Spleen (tissue), 11 donors: ENCODE data around the gene DHX15. TPM values are rescaled to one million over a fixed set of nuclear protein-coding genes. Genes with fewer than 3 reads are reported as not detected.

ENCODE experiments used
- DNase-seq: peaks from one replicate; pipeline ENCODE4 v3.0.0-alpha.2; 2020
- H3K27ac ChIP-seq, 8 donors: fragments of 200-600 bp; sonication (generic) in 7 of 8; 1 replicate in 4 of 8; 2 replicates in 4 of 8; pipeline versions ENCODE4 v1.5.0 to v1.8.0; 2016 to 2021; ENCODE audit warnings: inconsistent platforms in 4 of 8, mild to moderate bottlenecking in 4 of 8, moderate library complexity in 1 of 8
- H3K27me3 ChIP-seq, 7 donors: fragments of 200-600 bp; sonication (generic) in 6 of 7; replicated peaks in 1 of 7; 1 replicate in 4 of 7; 2 replicates in 3 of 7; pipeline versions ENCODE4 v1.5.0 to v1.8.0; 2016 to 2021; ENCODE audit warnings: inconsistent platforms in 3 of 7, mild to moderate bottlenecking in 1 of 7
- H3K36me3 ChIP-seq, 6 donors: fragments of 200-600 bp; sonication (generic) in 5 of 6; 1 replicate in 4 of 6; 2 replicates in 2 of 6; pipeline versions ENCODE4 v1.5.0 to v1.8.0; 2016 to 2021; ENCODE audit warnings: inconsistent platforms in 2 of 6
- H3K4me1 ChIP-seq, 6 donors: fragments of 200-600 bp; sonication (generic) in 5 of 6; 1 replicate in 3 of 6; 2 replicates in 3 of 6; pipeline versions ENCODE4 v1.5.0 to v1.8.0; 2016 to 2021; ENCODE audit warnings: inconsistent platforms in 3 of 6
- H3K4me3 ChIP-seq, 8 donors: fragments of 200-600 bp; sonication (generic) in 7 of 8; 1 replicate in 4 of 8; 2 replicates in 4 of 8; pipeline versions ENCODE4 v1.5.0 to v1.8.0; 2016 to 2021; ENCODE audit warnings: inconsistent platforms in 4 of 8, mild to moderate bottlenecking in 4 of 8, moderate library complexity in 2 of 8
- H3K9me3 ChIP-seq, 8 donors: fragments of 200-600 bp; sonication (generic) in 7 of 8; 1 replicate in 4 of 8; 2 replicates in 4 of 8; pipeline versions ENCODE4 v1.5.0 to v1.8.0; 2016 to 2021; ENCODE audit warnings: inconsistent platforms in 4 of 8
- POLR2A ChIP-seq, 3 donors: fragments of 450-650 bp; IDR thresholded peaks; one replicate each; pipeline ENCODE4 v1.5.1; 2017; ENCODE audit warnings: antibody characterized with exemption in 3 of 3, mild to moderate bottlenecking in 1 of 3
- POLR2AphosphoS5 ChIP-seq, 3 donors: sonication (generic); formaldehyde crosslinking; IDR thresholded peaks; one replicate each; pipeline ENCODE4 v1.5.1; 2017; ENCODE audit warnings: antibody characterized with exemption in 3 of 3
- WGBS, 5 donors: extraction: QIAGEN DNeasy Blood & Tissue Kit in 3 of 5; methylation state at CpG; one replicate each; pipeline versions ENCODE4 v1.1.5 to v1.1.7; 2013 to 2018; 5-methylcytosine and 5-hydroxymethylcytosine counted together
- intact Hi-C: fragments of 100-400 bp; cut with DNase I; formaldehyde crosslinking; loops from one replicate; pipeline ENCODE4 v1.15.0; 2023; ENCODE audit warnings: low total_unique reads
- polyA plus RNA-seq, 3 donors: library from polyadenylated mRNA; stranded (reverse); fragments of 200-250 nt; gene quantifications; one replicate each; pipeline ENCODE4 v1.2.1, GENCODE V29; 2013
- total RNA-seq, 7 donors: library from RNA; depleted of rRNA in 3 of 7; stranded (reverse); fragments of >200 nt in 3 of 7; fragmentation: NEBNext Ultra II Directional in 4 of 7; extraction: Animal tissue kit (Norgen Biotek cat#: 25700) in 4 of 7; gene quantifications; one replicate each; pipeline versions ENCODE4 v1.1.0 to v1.2.1, GENCODE V29; 2016 to 2021
- TF ChIP-seq, protein P1 (sequence below), 11 experiments: fragments of 200-600 bp in 7 of 11; fragments of 450-650 bp in 4 of 11; sonication (generic) in 4 of 11; IDR thresholded peaks in 8 of 11; conservative IDR thresholded peaks in 3 of 11; 1 replicate in 7 of 11; 2 replicates in 4 of 11; pipeline versions ENCODE4 v1.4.0 to v1.8.0; 2016 to 2021; ENCODE audit warnings: antibody characterized with exemption in 11 of 11, inconsistent platforms in 4 of 11, mild to moderate bottlenecking in 1 of 11
- donor health status: healthy with polysubstance abuse.
- donor health status: DM: no; HTN: no; CAD: no; lungs with moderate emphysema.
- donor health status: DM: no; HTN: no; CAD: no.
- donor health status: Bipolar disorder and iron deficiency.
- donor health status: healthy.
- donor health status: DM: no; HTN: no; CAD: no.
- donor health status: DM: yes; HTN: yes; CAD: no.

Gene DHX15
- total and polyA plus RNA-seq, 10 donors, result 47.5 to 180 (median 119) TPM

- no peak for TF ChIP-seq POLR2A (IDR thresholded peaks at IDR 0.05)
- TF ChIP-seq, protein P1, sequence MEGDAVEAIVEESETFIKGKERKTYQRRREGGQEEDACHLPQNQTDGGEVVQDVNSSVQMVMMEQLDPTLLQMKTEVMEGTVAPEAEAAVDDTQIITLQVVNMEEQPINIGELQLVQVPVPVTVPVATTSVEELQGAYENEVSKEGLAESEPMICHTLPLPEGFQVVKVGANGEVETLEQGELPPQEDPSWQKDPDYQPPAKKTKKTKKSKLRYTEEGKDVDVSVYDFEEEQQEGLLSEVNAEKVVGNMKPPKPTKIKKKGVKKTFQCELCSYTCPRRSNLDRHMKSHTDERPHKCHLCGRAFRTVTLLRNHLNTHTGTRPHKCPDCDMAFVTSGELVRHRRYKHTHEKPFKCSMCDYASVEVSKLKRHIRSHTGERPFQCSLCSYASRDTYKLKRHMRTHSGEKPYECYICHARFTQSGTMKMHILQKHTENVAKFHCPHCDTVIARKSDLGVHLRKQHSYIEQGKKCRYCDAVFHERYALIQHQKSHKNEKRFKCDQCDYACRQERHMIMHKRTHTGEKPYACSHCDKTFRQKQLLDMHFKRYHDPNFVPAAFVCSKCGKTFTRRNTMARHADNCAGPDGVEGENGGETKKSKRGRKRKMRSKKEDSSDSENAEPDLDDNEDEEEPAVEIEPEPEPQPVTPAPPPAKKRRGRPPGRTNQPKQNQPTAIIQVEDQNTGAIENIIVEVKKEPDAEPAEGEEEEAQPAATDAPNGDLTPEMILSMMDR (IDR thresholded peaks at IDR 0.05 in 8 of 11, conservative IDR thresholded peaks at IDR 0.05 in 3 of 11), result no peak
- TF ChIP-seq POLR2AphosphoS5 (IDR thresholded peaks at IDR 0.05), result no peak
- no peak overlapping the region for H3K4me3 ChIP-seq
- intact Hi-C loops, result no loop called here
- WGBS, 5 donors, result 70 to 84% (median 79%) methylated on average over 2 of the region's 2 CpGs
- H3K4me1 ChIP-seq, result peaks cover 0 to 9% (median 4%) of the 10 kb centered on the region in 6 donors
- H3K36me3 ChIP-seq, result no peaks in the 10 kb centered on the region
- no peak overlapping the region for H3K27ac ChIP-seq
- peaks cover 0 to 29% (median 16%) of the 10 kb centered on the region in 8 donors for H3K9me3 ChIP-seq
- no peak for DNase-seq
- no peaks in the 10 kb centered on the region for H3K27me3 ChIP-seq
These were observed 5.1 kb upstream of the DHX15 start for GRCh38 chr4:24589448-24589847.

DNA sequence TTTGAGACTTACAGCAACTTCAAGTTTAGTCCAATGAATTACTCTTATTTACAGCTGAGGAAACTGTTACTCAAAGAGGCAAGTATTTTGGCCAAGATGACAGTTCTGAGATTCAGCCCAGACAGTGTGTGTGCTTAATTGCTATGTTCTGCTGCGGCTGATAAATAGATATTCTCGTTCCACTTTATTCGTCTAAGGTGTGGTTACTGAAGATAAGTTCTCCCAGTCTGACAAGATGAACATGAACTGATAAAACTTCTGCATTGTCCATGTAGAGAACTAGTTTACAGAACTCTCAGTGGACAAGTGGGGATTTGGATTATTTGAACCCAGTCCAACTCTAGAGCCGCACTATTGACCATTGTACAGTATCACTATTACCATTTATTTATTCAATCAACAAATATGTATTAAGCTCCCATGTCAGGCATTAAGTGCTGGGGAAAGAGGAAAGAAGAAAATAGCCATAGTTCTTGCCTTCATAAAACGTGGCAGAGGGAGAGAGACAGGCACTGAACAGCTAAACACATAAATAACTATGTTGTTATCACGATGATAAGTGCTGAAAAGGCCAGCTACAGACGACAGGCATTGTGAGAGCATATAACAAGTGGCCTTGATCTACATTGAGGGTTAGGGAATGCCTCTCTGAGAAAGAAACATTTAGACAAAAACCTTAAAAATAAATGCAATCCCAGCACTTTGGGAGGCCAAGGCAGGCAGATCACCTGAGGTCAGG lies 4.0 kb upstream of the DHX15 start:
- Histone ChIP-seq H3K36me3 (no peaks in the 10 kb centered on the region), H3K9me3 (peaks cover 0 to 29% (median 16%) of the 10 kb centered on the region in 8 donors), H3K4me3 (no peak overlapping the region), H3K27ac (no peak overlapping the region), H3K4me1 (peaks cover 0 to 9% (median 4%) of the 10 kb centered on the region in 6 donors), H3K27me3 (no peaks in the 10 kb centered on the region)
- intact Hi-C loops, result no loop called here
- 82 to 86% (median 84%) methylated on average over 7 of the region's 7 CpGs for WGBS, 5 donors
- TF ChIP-seq POLR2AphosphoS5 (IDR thresholded peaks at IDR 0.05), result no peak
- no peak for DNase-seq

- Histone ChIP-seq H3K27ac (peak overlapping the region; percentile 90 to 97 (median 94)), H3K36me3 (peaks cover 0 to 14% (median 0%) of the 10 kb centered on the region in 6 donors), H3K4me3 (peak overlapping the region; percentile 72 to 99 (median 92)), H3K27me3 (no peaks in the 10 kb centered on the region), H3K9me3 (no peaks in the 10 kb centered on the region), H3K4me1 (peaks cover 27 to 57% (median 49%) of the 10 kb centered on the region in 6 donors)
- peak; percentile 93 for DNase-seq
- intact Hi-C loops, result no loop called here
- 0 to 1% (median 0%) methylated on average over 32 to 51 of the region's 51 CpGs for WGBS, 5 donors
- no peak for TF ChIP-seq POLR2AphosphoS5 (IDR thresholded peaks at IDR 0.05)
These were observed 723 bp downstream of the DHX15 start for GRCh38 chr4:24583451-24584210.

DNA sequence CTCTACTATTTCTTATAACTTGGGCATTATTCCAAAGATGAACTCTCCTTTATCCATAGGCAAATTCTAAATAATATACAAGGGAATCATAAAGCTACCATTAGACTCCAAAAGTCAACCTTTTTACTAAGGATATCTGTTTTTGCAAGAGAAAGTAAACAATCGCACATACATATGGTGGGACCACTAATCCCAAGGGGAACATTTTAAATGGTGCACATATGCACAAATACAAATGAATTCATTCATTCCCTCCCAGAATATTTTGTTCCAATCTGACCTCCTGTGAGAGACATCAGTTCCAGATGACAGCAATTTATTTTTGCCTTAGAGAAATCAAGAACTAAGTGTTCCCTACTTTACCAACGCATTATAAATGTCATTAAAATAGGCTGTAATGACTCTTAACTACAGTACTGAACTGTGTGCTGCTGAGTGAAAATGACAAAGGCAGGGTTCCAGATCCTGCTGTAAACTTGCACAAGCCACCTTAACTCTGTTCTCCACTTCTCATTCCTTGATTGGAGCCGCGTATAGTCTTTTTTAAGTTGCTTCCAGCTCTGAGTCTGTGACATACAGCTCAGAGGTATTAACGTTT lies 2.0 kb downstream of the DHX15 start:
- H3K27ac ChIP-seq, result peak overlapping the region in 3 of 8 donors; percentile 95 to 97 (median 97)
- H3K27me3 ChIP-seq, result no peaks in the 10 kb centered on the region
- TF ChIP-seq POLR2AphosphoS5 (IDR thresholded peaks at IDR 0.05), result no peak
- no peak for TF ChIP-seq POLR2A (IDR thresholded peaks at IDR 0.05)
- TF ChIP-seq, protein P1 (IDR thresholded peaks at IDR 0.05 in 8 of 11, conservative IDR thresholded peaks at IDR 0.05 in 3 of 11), result no peak
- intact Hi-C loops, result no loop called here
- 16 to 22% (median 19%) methylated on average over 5 of the region's 5 CpGs for WGBS, 5 donors
- no peak for DNase-seq
- peak overlapping the region; percentile 72 to 99 (median 92) for H3K4me3 ChIP-seq
- peaks cover 0 to 14% (median 0%) of the 10 kb centered on the region in 6 donors for H3K36me3 ChIP-seq
- H3K4me1 ChIP-seq, result peaks cover 32 to 70% (median 62%) of the 10 kb centered on the region in 6 donors
- H3K9me3 ChIP-seq, result no peaks in the 10 kb centered on the region
